SU-DHL-6 (cell line): ENCODE measurements around the gene MMP11.
A peak's percentile ranks its signal among the peaks of the same experiment; 100 is the strongest.

Experiments
- H2AFZ ChIP-seq: fragments of 200-600 bp; sonication (generic); 2 replicates; pipeline ENCODE4 v1.6.1; 2014; ENCODE audit warnings: low read depth, mild to moderate bottlenecking, moderate library complexity, mixed read lengths, antibody characterized with exemption, low read length; ENCODE audit not compliant: severe bottlenecking
- H3F3A ChIP-seq: fragments of 200-600 bp; shearing (Covaris generic); 2 replicates; pipeline ENCODE4 v1.6.0; 2016; ENCODE audit warnings: antibody characterized with exemption, mild to moderate bottlenecking; ENCODE audit not compliant: insufficient read depth
- H3K27ac ChIP-seq: fragments of 200-600 bp; sonication (generic); 2 replicates; pipeline ENCODE4 v1.5.1; 2016; ENCODE audit warnings: low read depth, mild to moderate bottlenecking, low read length, moderate library complexity, mixed read lengths
- H3K27me3 ChIP-seq: fragments of 200-600 bp; sonication (generic), shearing (Covaris generic); 2 replicates; pipeline ENCODE4 v1.6.0; 2014; ENCODE audit warnings: mild to moderate bottlenecking, low read length
- H3K36me3 ChIP-seq: fragments of 200-600 bp; sonication (generic); 2 replicates; pipeline ENCODE4 v1.6.1; 2014; ENCODE audit warnings: mild to moderate bottlenecking, low read length, mixed read lengths
- H3K4me2 ChIP-seq: fragments of 300-600, 200-600 bp; shearing (Covaris generic), sonication (generic); 2 replicates; pipeline ENCODE4 v1.6.0; 2014; ENCODE audit warnings: low read length, low read depth, mild to moderate bottlenecking; ENCODE audit not compliant: poor library complexity, severe bottlenecking
- H3K4me3 ChIP-seq: fragments of 200-600 bp; sonication (generic); 2 replicates; pipeline ENCODE4 v1.5.1; 2014; ENCODE audit warnings: antibody characterized with exemption, low read length, mild to moderate bottlenecking, mixed read lengths; ENCODE audit not compliant: insufficient read depth, poor library complexity, severe bottlenecking
- H3K79me2 ChIP-seq: fragments of 200-600 bp; sonication (generic); 2 replicates; pipeline ENCODE4 v1.6.1; 2014; ENCODE audit warnings: mild to moderate bottlenecking, low read length, moderate library complexity; ENCODE audit not compliant: insufficient read depth
- H3K9ac ChIP-seq: fragments of 200-600 bp; sonication (generic); 2 replicates; pipeline ENCODE4 v1.7.0; 2014; ENCODE audit warnings: mild to moderate bottlenecking, low read length
- H3K9me2 ChIP-seq: fragments of 200-600 bp; sonication (generic); replicated peaks from 2 replicates; pipeline ENCODE4 v1.6.1; 2014; ENCODE audit warnings: low read length; ENCODE audit not compliant: insufficient read depth
- H3K9me3 ChIP-seq: fragments of 200-600 bp; sonication (generic); 2 replicates; pipeline ENCODE4 v1.6.1; 2014; ENCODE audit warnings: low read length, mixed read lengths; ENCODE audit not compliant: insufficient read depth
- H4K20me1 ChIP-seq: fragments of 200-600 bp; sonication (generic); 2 replicates; pipeline ENCODE4 v1.6.1; 2014; ENCODE audit warnings: low read depth, mild to moderate bottlenecking, antibody characterized with exemption, low read length, moderate library complexity, mixed read lengths
- EZH2phosphoT487 ChIP-seq: fragments of 200-600 bp; sonication (generic), shearing (Covaris generic); conservative IDR thresholded peaks from 2 replicates; pipeline ENCODE4 v1.6.1; 2018; ENCODE audit warnings: mild to moderate bottlenecking, antibody characterized with exemption, low read length, moderate library complexity, mixed read lengths
- TF ChIP-seq, protein P1 (sequence below): fragments of 200-600 bp; sonication (generic); IDR thresholded peaks from one replicate; pipeline ENCODE4 v1.5.1; 2017; ENCODE audit warnings: antibody characterized with exemption, mild to moderate bottlenecking, low read length, moderate library complexity; ENCODE audit not compliant: insufficient read depth, poor library complexity, severe bottlenecking

The MMP11 gene

GRCh38 chr22:23752090-23752691 is 20.5 kb upstream of the MMP11 start:
- H3K4me2 ChIP-seq = peak overlapping the region; percentile 90
- no peak overlapping the region for H2AFZ ChIP-seq
- no peaks in the 10 kb centered on the region for H3K27me3 ChIP-seq
- peaks cover 7% of the 10 kb centered on the region; the same call in 1 of the 2 replicates for H3K79me2 ChIP-seq
- H3F3A ChIP-seq = peaks cover 47% of the 10 kb centered on the region
- H3K9me2 ChIP-seq = no peaks in the 10 kb centered on the region
- H4K20me1 ChIP-seq = no peaks in the 10 kb centered on the region
- H3K9me3 ChIP-seq = no peaks in the 10 kb centered on the region
- H3K36me3 ChIP-seq = no peaks in the 10 kb centered on the region
- peak overlapping the region; percentile 92 for H3K27ac ChIP-seq
- H3K4me3 ChIP-seq = peak overlapping the region; percentile 80
- TF ChIP-seq EZH2phosphoT487 = no peak
- TF ChIP-seq, protein P1, sequence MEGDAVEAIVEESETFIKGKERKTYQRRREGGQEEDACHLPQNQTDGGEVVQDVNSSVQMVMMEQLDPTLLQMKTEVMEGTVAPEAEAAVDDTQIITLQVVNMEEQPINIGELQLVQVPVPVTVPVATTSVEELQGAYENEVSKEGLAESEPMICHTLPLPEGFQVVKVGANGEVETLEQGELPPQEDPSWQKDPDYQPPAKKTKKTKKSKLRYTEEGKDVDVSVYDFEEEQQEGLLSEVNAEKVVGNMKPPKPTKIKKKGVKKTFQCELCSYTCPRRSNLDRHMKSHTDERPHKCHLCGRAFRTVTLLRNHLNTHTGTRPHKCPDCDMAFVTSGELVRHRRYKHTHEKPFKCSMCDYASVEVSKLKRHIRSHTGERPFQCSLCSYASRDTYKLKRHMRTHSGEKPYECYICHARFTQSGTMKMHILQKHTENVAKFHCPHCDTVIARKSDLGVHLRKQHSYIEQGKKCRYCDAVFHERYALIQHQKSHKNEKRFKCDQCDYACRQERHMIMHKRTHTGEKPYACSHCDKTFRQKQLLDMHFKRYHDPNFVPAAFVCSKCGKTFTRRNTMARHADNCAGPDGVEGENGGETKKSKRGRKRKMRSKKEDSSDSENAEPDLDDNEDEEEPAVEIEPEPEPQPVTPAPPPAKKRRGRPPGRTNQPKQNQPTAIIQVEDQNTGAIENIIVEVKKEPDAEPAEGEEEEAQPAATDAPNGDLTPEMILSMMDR = no peak
- peak overlapping the region; percentile 93 for H3K9ac ChIP-seq

GRCh38 chr22:23752750-23753149 is 19.9 kb upstream of the MMP11 start:
- Histone ChIP-seq H3K9ac (peak overlapping the region; percentile 93), H3F3A (peaks cover 47% of the 10 kb centered on the region), H2AFZ (no peak overlapping the region), H3K36me3 (no peaks in the 10 kb centered on the region), H3K4me2 (peak overlapping the region; percentile 90), H3K9me3 (no peaks in the 10 kb centered on the region), H3K27ac (peak overlapping the region; percentile 92), H3K9me2 (no peaks in the 10 kb centered on the region), H3K79me2 (peaks cover 7% of the 10 kb centered on the region; the same call in 1 of the 2 replicates), H3K27me3 (no peaks in the 10 kb centered on the region), H3K4me3 (peak overlapping the region; percentile 80), H4K20me1 (no peaks in the 10 kb centered on the region)
- TF ChIP-seq, protein P1 = no peak
- no peak for TF ChIP-seq EZH2phosphoT487

- Histone ChIP-seq H3K9ac (peak overlapping the region; percentile 93), H3K4me2 (peak overlapping the region; percentile 90)
Observed at GRCh38 chr22:23753385-23753784, 19.3 kb upstream of the MMP11 start.

More at GRCh38 chr22:23753385-23753784, 19.3 kb upstream of the MMP11 start:
- Histone ChIP-seq H3K36me3 (no peaks in the 10 kb centered on the region), H3K4me3 (peak overlapping the region; percentile 80), H2AFZ (no peak overlapping the region), H3K9me3 (no peaks in the 10 kb centered on the region), H4K20me1 (no peaks in the 10 kb centered on the region), H3K27me3 (no peaks in the 10 kb centered on the region), H3K27ac (peak overlapping the region; percentile 92), H3K9me2 (no peaks in the 10 kb centered on the region), H3F3A (peaks cover 47% of the 10 kb centered on the region), H3K79me2 (peaks cover 7% of the 10 kb centered on the region; the same call in 1 of the 2 replicates)
- TF ChIP-seq, protein P1 = no peak
- TF ChIP-seq EZH2phosphoT487 = no peak
